Prostate gland (tissue), 2 donors: ENCODE results near the gene PTPRM. TPM values are rescaled to one million over a fixed set of nuclear protein-coding genes. Genes with fewer than 3 reads are reported as not detected.

Source experiments
- DNase-seq: peaks from one replicate; pipeline ENCODE4 v3.0.0-alpha.2; 2019; ENCODE audit warnings: low spot score
- H3K27ac ChIP-seq, 2 donors: fragments of 200-600 bp; sonication (generic); 2 replicates each; pipeline ENCODE4 v1.5.1; 2017 to 2019
- H3K27me3 ChIP-seq: fragments of 200-600 bp; sonication (generic); replicated peaks from 2 replicates; pipeline ENCODE4 v1.5.1; 2019; ENCODE audit not compliant: insufficient read depth
- H3K36me3 ChIP-seq, 2 donors: fragments of 200-600 bp; sonication (generic); 1 replicate in 1 of 2; 2 replicates in 1 of 2; pipeline versions ENCODE4 v1.5.1 to v1.8.1; 2017 to 2019
- H3K4me1 ChIP-seq: fragments of 200-600 bp; sonication (generic); replicated peaks from 2 replicates; pipeline ENCODE4 v1.5.1; 2019
- H3K4me3 ChIP-seq, 2 donors: fragments of 200-600 bp; sonication (generic); 2 replicates each; pipeline ENCODE4 v1.5.1; 2017 to 2019
- H3K9me3 ChIP-seq: fragments of 200-600 bp; sonication (generic); 2 replicates; pipeline ENCODE4 v1.5.1; 2017
- CTCF ChIP-seq, 4 experiments: fragments of 200-600 bp in 2 of 4; fragments of 450-650 bp in 2 of 4; sonication (generic) in 2 of 4; IDR thresholded peaks; 1 replicate in 3 of 4; 2 replicates in 1 of 4; pipeline ENCODE4 v1.5.1; 2016 to 2019; ENCODE audit warnings: antibody characterized with exemption in 4 of 4, mild to moderate bottlenecking in 2 of 4, moderate library complexity in 2 of 4
- POLR2A ChIP-seq: fragments of 450-650 bp; IDR thresholded peaks from one replicate; pipeline ENCODE4 v1.6.1; 2016; ENCODE audit warnings: antibody characterized with exemption, mild to moderate bottlenecking
- POLR2AphosphoS5 ChIP-seq: sonication (generic); formaldehyde crosslinking; IDR thresholded peaks from one replicate; pipeline ENCODE4 v1.6.1; 2017; ENCODE audit warnings: antibody characterized with exemption
- WGBS: methylation state at CpG from one replicate; pipeline ENCODE4 v1.1.5; 2018; 5-methylcytosine and 5-hydroxymethylcytosine counted together
- intact Hi-C: fragments of 100-400 bp; cut with DNase I; formaldehyde crosslinking; loops from one replicate; pipeline ENCODE4 v1.14.2; 2022
- total RNA-seq, 2 donors: library from RNA; depleted of rRNA; stranded (reverse); fragments of >200 nt; gene quantifications; one replicate each; pipeline ENCODE4 v1.1.0, GENCODE V29; 2016

The PTPRM gene
- total RNA-seq, 2 donors from 2014 or later, result 32.9 to 92.6 TPM

- Histone ChIP-seq H3K27ac (no peak overlapping the region), H3K36me3 (no peaks in the 10 kb centered on the region), H3K27me3 (no peaks in the 10 kb centered on the region), H3K4me3 (no peak overlapping the region), H3K9me3 (no peaks in the 10 kb centered on the region), H3K4me1 (no peaks in the 10 kb centered on the region)
- intact Hi-C loops, result no loop called here
- 70% methylated on average over 1 of the region's 1 CpG for WGBS
- no peak for TF ChIP-seq POLR2A
- TF ChIP-seq CTCF (IDR thresholded peaks at IDR 0.05), result no peak
- no peak for TF ChIP-seq POLR2AphosphoS5
- DNase-seq, result no peak
These were observed 723.8 kb downstream of the PTPRM start for GRCh38 chr18:8290913-8291312.

GRCh38 chr18:8293184-8293583 lies 726.1 kb downstream of the PTPRM start:
- Histone ChIP-seq H3K27me3 (no peaks in the 10 kb centered on the region), H3K9me3 (no peaks in the 10 kb centered on the region), H3K36me3 (no peaks in the 10 kb centered on the region), H3K4me3 (no peak overlapping the region), H3K27ac (no peak overlapping the region), H3K4me1 (no peaks in the 10 kb centered on the region)
- WGBS, result 84% methylated on average over 2 of the region's 2 CpGs
- intact Hi-C loops, result no loop called here
- TF ChIP-seq POLR2AphosphoS5 (no peak), CTCF (IDR thresholded peaks at IDR 0.05) (no peak), POLR2A (no peak)
- DNase-seq, result no peak

- H3K27me3 ChIP-seq, result no peaks in the 10 kb centered on the region
- peaks cover 2% of the 10 kb centered on the region for H3K4me1 ChIP-seq
- no peaks in the 10 kb centered on the region for H3K9me3 ChIP-seq
- H3K27ac ChIP-seq, result no peak overlapping the region
- 96% methylated on average over 16 of the region's 16 CpGs for WGBS
- no peak for DNase-seq
- no peak overlapping the region for H3K4me3 ChIP-seq
- H3K36me3 ChIP-seq, result no peaks in the 10 kb centered on the region
- intact Hi-C loops, result no loop called here
- TF ChIP-seq CTCF (IDR thresholded peaks at IDR 0.05), result no peak
- TF ChIP-seq POLR2A, result no peak
- no peak for TF ChIP-seq POLR2AphosphoS5
These were observed 729.9 kb downstream of the PTPRM start for GRCh38 chr18:8296886-8297616.

GRCh38 chr18:8298186-8298585 lies 731.1 kb downstream of the PTPRM start:
- Histone ChIP-seq H3K4me3 (no peak overlapping the region), H3K9me3 (no peaks in the 10 kb centered on the region), H3K4me1 (peaks cover 2% of the 10 kb centered on the region), H3K36me3 (no peaks in the 10 kb centered on the region), H3K27ac (no peak overlapping the region), H3K27me3 (no peaks in the 10 kb centered on the region)
- intact Hi-C loops, result no loop called here
- DNase-seq, result no peak
- 97% methylated on average over 2 of the region's 2 CpGs for whole genome bisulfite sequencing
- no peak for TF ChIP-seq POLR2A

- peak; percentile 39 for DNase-seq
- Histone ChIP-seq H3K36me3 (no peaks in the 10 kb centered on the region), H3K4me3 (no peak overlapping the region), H3K27ac (no peak overlapping the region), H3K9me3 (no peaks in the 10 kb centered on the region), H3K4me1 (peaks cover 2% of the 10 kb centered on the region), H3K27me3 (no peaks in the 10 kb centered on the region)
- intact Hi-C loops, result no loop called here
- 28% methylated on average over 8 of the region's 8 CpGs for WGBS
- TF ChIP-seq POLR2AphosphoS5 (peak; percentile 71), CTCF (IDR thresholded peaks at IDR 0.05) (no peak), POLR2A (no peak)
These were observed 732.2 kb downstream of the PTPRM start for GRCh38 chr18:8299054-8299980.
